ENCODE measurements around the gene PCDHA6.
"Not testable (repeated sequence)": the region's sequence is repeated elsewhere in the genome, so short reads cannot be mapped to it uniquely, and the experiment has no call there.

DNA sequence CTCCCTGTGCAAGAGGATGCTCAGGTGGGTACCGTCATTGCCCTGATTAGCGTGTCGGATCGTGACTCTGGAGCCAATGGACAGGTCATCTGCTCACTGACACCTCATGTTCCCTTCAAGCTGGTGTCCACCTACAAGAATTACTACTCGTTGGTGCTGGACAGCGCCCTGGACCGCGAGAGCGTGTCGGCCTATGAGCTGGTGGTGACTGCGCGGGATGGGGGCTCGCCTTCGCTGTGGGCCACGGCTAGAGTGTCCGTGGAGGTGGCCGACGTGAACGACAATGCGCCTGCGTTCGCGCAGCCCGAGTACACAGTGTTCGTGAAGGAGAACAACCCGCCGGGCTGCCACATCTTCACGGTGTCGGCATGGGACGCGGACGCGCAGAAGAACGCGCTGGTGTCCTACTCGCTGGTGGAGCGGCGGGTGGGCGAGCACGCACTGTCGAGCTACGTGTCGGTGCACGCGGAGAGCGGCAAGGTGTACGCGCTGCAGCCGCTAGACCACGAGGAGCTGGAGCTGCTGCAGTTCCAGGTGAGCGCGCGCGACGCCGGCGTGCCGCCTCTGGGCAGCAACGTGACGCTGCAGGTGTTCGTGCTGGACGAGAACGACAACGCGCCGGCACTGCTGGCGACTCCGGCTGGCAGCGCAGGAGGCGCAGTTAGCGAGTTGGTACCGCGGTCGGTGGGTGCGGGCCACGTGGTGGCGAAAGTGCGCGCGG is 48.9 kb downstream of the PCDHA6 start:
- TF ChIP-seq, protein P1, sequence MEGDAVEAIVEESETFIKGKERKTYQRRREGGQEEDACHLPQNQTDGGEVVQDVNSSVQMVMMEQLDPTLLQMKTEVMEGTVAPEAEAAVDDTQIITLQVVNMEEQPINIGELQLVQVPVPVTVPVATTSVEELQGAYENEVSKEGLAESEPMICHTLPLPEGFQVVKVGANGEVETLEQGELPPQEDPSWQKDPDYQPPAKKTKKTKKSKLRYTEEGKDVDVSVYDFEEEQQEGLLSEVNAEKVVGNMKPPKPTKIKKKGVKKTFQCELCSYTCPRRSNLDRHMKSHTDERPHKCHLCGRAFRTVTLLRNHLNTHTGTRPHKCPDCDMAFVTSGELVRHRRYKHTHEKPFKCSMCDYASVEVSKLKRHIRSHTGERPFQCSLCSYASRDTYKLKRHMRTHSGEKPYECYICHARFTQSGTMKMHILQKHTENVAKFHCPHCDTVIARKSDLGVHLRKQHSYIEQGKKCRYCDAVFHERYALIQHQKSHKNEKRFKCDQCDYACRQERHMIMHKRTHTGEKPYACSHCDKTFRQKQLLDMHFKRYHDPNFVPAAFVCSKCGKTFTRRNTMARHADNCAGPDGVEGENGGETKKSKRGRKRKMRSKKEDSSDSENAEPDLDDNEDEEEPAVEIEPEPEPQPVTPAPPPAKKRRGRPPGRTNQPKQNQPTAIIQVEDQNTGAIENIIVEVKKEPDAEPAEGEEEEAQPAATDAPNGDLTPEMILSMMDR (IDR thresholded peaks at IDR 0.05): not testable (repeated sequence)
- TF ChIP-seq POLR2A (IDR thresholded peaks at IDR 0.05): not testable (repeated sequence)
